AG04449 (cell line): ENCODE results near the gene ZNF775.

Experiments
- CTCF ChIA-PET: fragments of 350-600 bp; formaldehyde crosslinking; extraction: SDS; loops from one replicate; lab custom pipeline; 2021; ENCODE audit warnings: antibody characterized with exemption; lab: Yijun Ruan, JAX
- POLR2A ChIA-PET: fragments of 400-600, 350-600 bp; formaldehyde crosslinking; extraction: SDS; loops from one replicate; lab custom pipeline; 2020; ENCODE audit warnings: antibody characterized with exemption, inconsistent platforms; lab: Yijun Ruan, JAX
- DNase-seq: peaks from one replicate; pipeline ENCODE4 v3.0.0-alpha.2; 2010; ENCODE audit warnings: low read depth, low spot score
- H3K4me3 ChIP-seq: 2 replicates; pipeline ENCODE4 v1.5.1; 2011; ENCODE audit warnings: low read depth, mild to moderate bottlenecking, control low read depth, low read length
- CTCF ChIP-seq: IDR thresholded peaks from one replicate; pipeline ENCODE4 v1.5.1; 2011; ENCODE audit warnings: mild to moderate bottlenecking, moderate library complexity, low read length, control low read depth, inconsistent platforms; ENCODE audit not compliant: insufficient read depth; ENCODE audit errors: missing control alignments

ZNF775 gene

DNA sequence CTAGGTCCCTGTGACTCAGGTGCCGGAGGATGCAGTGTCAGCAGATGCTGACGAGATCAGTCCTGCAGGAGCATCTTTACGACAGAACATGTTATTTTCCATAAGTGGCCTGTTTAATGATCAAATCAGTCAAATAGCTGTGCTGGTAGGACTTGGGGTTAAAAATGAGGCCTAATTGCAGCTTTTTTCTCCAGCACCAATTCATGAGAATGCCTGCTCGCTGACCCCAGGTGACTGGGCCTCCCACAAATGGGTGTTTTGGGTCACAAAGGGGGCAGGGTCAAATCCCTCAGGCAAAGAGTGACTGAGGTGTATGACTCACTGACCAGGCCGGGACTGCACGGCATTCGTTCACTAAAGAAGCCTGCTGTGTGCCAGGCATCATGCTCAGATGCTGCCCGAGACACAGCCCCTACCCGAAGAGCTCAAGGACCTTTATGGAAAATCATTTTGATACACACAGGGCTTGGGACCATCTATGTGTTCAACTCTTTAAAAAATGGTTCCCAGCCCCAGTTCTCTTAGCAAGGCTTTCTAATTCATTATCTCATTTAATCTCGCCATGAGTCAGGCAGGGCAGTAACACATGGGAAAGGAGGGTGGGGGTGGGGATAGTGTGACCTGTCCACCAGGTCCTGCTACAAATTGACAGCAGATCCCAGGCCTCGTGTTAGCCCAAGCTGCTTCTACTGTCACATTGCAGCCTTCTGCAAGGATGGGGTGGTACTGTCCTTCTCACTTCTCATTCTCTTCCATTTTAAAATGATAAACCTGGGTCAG is 21.1 kb downstream of the ZNF775 start:
- ChIA-PET POLR2A (interaction anchor here (0.6 to 1.1 kb wide), 2 partner anchors 9 to 31 kb away, joined by 3 to 5 read pairs; no protein-coding TSS in a partner anchor), CTCF (interaction anchor here (1.6 kb wide), 1 partner anchor 8 kb away, joined by 5 read pairs; no protein-coding TSS in a partner anchor)
- no peak for TF ChIP-seq CTCF
- no peak overlapping the region for H3K4me3 ChIP-seq
- no peak for DNase-seq

DNA sequence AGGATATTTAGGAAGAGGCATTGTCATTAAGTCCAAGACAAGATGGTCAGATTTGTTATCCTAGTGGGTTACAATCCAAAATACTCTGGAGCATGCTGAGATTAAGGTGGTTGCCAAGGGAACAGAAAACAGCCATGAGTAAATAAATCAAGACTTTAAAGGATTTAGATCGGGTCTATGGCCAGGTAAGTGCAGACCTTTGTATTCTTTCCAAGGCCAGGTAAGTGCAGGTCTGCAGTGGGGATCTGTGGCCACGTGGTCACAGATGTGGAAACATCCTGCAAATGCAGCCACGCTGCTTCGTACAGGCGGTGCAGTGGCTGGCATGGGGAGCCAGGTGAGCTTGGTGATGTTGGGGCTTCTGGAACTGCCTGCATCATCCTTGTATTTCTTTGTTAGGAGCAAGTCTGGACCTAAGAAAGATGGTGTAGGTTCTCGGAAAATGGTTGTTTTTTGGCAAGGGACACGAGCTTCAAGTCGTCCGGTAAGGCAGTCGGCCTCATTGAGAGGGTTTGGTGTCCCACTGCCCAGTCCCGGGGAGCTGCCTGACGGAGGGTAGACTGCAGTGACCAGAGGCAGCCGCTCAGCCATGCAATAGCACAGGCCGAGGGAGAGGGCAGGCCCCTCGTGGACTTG is 21.8 kb downstream of the ZNF775 start:
- no peak for DNase-seq
- CTCF ChIA-PET = interaction anchor here (1.6 to 5.1 kb wide), 2 partner anchors 9 to 31 kb away, joined by 5 to 28 read pairs; partner anchors contain the start of gene REPIN1
- no peak for TF ChIP-seq CTCF
- POLR2A ChIA-PET = interaction anchor here (1.1 kb wide), 1 partner anchor 32 kb away, joined by 3 read pairs; no protein-coding TSS in a partner anchor
- no peak overlapping the region for H3K4me3 ChIP-seq

DNA sequence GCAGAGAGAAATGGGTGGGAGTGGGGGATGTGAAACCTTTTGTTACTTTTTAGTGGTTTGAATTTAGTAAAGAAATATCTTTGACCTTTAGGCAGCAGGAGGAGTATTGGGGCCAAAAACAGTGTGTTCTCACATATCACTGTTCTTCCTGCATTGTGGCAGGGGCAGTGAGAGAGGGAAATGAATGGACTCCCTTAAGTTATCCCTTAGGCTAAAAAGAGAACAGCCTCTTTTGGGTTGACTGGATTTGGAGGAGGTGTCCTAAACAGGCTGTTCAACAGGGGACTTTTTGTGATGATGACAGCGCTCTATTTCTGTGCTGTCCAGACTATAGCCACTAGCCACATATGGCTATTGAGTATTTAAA is 22.3 kb downstream of the ZNF775 start:
- no peak for DNase-seq
- no peak overlapping the region for H3K4me3 ChIP-seq
- no peak for TF ChIP-seq CTCF
- ChIA-PET CTCF (interaction anchor here (1.1 to 5.1 kb wide), 4 partner anchors 9 to 32 kb away, joined by 3 to 28 read pairs (median 4); partner anchors contain the start of gene REPIN1), POLR2A (no interaction called here)

- DNase-seq = no peak
- H3K4me3 ChIP-seq = no peak overlapping the region
- CTCF ChIA-PET = interaction anchor here (1.1 to 5.1 kb wide), 5 partner anchors 10 to 46 kb away, joined by 3 to 28 read pairs (median 5); partner anchors contain the start of gene REPIN1
- POLR2A ChIA-PET = no interaction called here
- no peak for TF ChIP-seq CTCF
Observed at GRCh38 chr7:150401861-150402631, 22.9 kb downstream of the ZNF775 start.

DNA sequence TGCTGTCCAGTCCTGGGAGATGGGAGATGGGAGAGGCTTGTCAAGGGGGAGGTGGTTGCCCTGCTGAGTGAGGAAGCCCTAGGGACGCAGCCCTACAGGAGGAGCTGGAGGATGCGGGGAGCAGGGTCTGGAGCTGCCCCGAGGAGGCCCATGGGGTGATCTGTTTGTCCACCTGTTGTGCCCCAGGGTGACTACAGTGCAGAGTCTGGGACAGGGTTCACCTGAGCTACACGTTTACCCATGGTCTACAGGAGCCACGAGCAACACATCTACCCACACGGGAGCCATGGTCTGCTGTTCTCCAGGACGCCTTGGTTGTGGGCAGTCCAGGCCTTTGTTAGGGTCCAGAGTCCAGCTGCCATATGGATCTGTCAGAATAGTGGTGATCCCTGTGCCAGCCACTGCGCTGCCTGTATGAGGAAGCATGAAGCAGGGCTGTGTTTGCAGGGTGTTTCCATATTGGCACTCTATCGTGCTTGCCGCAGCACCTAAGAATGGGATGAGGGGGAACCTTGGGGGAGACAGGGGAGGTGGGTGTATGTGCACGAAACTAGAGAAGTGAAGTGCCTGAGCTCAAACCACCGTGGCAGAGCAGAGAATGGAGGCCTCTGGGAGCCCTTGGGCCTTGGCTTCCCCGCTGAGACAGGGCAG is 23.7 kb downstream of the ZNF775 start:
- no peak overlapping the region for H3K4me3 ChIP-seq
- CTCF ChIA-PET = interaction anchor here (1.1 to 5.1 kb wide), 4 partner anchors 16 to 47 kb away, joined by 3 to 28 read pairs (median 4); partner anchors contain the start of gene REPIN1
- TF ChIP-seq CTCF = no peak
- POLR2A ChIA-PET = no interaction called here
- no peak for DNase-seq
